ENCODE results near the gene CREG2. TPM values are rescaled to one million over a fixed set of nuclear protein-coding genes. Genes with fewer than 3 reads are reported as not detected.
A peak's percentile ranks its signal among the peaks of the same experiment; 100 is the strongest.

CREG2 gene
- total RNA-seq, 1 donor from 2014 or later, result not detected

GRCh38 chr2:101349893-101350662, 37.2 kb downstream of the CREG2 start:
- H3K4me3 ChIP-seq, result no peak overlapping the region
- H3K27ac ChIP-seq, result no peak overlapping the region
- no peak for DNase-seq
- no peaks in the 10 kb centered on the region for H3K27me3 ChIP-seq
- no peaks in the 10 kb centered on the region for H3K36me3 ChIP-seq
- intact Hi-C loops (cut with DNase I), result no loop called here
- H3K9me3 ChIP-seq, result no peaks in the 10 kb centered on the region
- TF ChIP-seq CTCF (IDR thresholded peaks at IDR 0.05), result peak; percentile 33
- H3K4me1 ChIP-seq, result no peaks in the 10 kb centered on the region
- ATAC-seq, result peak; percentile 88

- no peaks in the 10 kb centered on the region for H3K27me3 ChIP-seq
- DNase-seq (no peak), ATAC-seq (no peak)
- no peaks in the 10 kb centered on the region for H3K36me3 ChIP-seq
- H3K4me1 ChIP-seq, result no peaks in the 10 kb centered on the region
- no peak overlapping the region for H3K27ac ChIP-seq
- no peak overlapping the region for H3K4me3 ChIP-seq
- TF ChIP-seq CTCF (IDR thresholded peaks at IDR 0.05), result no peak
- intact Hi-C loops (cut with DNase I), result no loop called here
- H3K9me3 ChIP-seq, result no peaks in the 10 kb centered on the region
Observed at GRCh38 chr2:101348883-101349282, 38.4 kb downstream of the CREG2 start.

- ATAC-seq (no peak), DNase-seq (no peak)
- no peaks in the 10 kb centered on the region for H3K9me3 ChIP-seq
- no peak for TF ChIP-seq CTCF (IDR thresholded peaks at IDR 0.05)
- H3K4me1 ChIP-seq, result no peaks in the 10 kb centered on the region
- H3K36me3 ChIP-seq, result no peaks in the 10 kb centered on the region
- intact Hi-C loops (cut with DNase I), result no loop called here
- no peak overlapping the region for H3K4me3 ChIP-seq
- H3K27ac ChIP-seq, result no peak overlapping the region
- no peaks in the 10 kb centered on the region for H3K27me3 ChIP-seq
Observed at GRCh38 chr2:101346909-101347308, 40.4 kb downstream of the CREG2 start.

- ATAC-seq, result no peak
- TF ChIP-seq CTCF (IDR thresholded peaks at IDR 0.05), result no peak
- intact Hi-C loops (cut with DNase I), result no loop called here
- Histone ChIP-seq H3K36me3 (no peaks in the 10 kb centered on the region), H3K27ac (no peak overlapping the region), H3K27me3 (no peaks in the 10 kb centered on the region), H3K9me3 (no peaks in the 10 kb centered on the region), H3K4me1 (peaks cover 20% of the 10 kb centered on the region), H3K4me3 (no peak overlapping the region)
- DNase-seq, result no peak
Observed at GRCh38 chr2:101344137-101344536, 43.2 kb downstream of the CREG2 start.

- H3K9me3 ChIP-seq, result no peaks in the 10 kb centered on the region
- DNase-seq (no peak), ATAC-seq (no peak)
- H3K36me3 ChIP-seq, result no peaks in the 10 kb centered on the region
- intact Hi-C loops (cut with DNase I), result no loop called here
- H3K27ac ChIP-seq, result no peak overlapping the region
- H3K4me1 ChIP-seq, result peaks cover 20% of the 10 kb centered on the region
- TF ChIP-seq CTCF (IDR thresholded peaks at IDR 0.05), result no peak
- H3K27me3 ChIP-seq, result no peaks in the 10 kb centered on the region
- H3K4me3 ChIP-seq, result no peak overlapping the region
Observed at GRCh38 chr2:101342625-101343008, 44.7 kb downstream of the CREG2 start.

Measured in upper lobe of right lung (tissue), 1 donor.